ENCODE measurements around the gene PFKFB4.

GRCh38 chr3:48546203-48546829, 10.3 kb downstream of the PFKFB4 start:
- TF ChIP-seq CTCF (IDR thresholded peaks at IDR 0.05; ENCODE audit: poor library complexity) (no peak), EZH2phosphoT487 (IDR thresholded peaks at IDR 0.05; ENCODE audit: low read depth, severe bottlenecking, unreplicated experiment) (no peak)

All from hepatocyte (in vitro differentiated cells).